GM12892 (cell line): ENCODE results near the gene OPCML.

Experiments used
- POLR2AphosphoS5 ChIP-seq: IDR thresholded peaks from 2 replicates; pipeline ENCODE4 v1.6.1; 2011; ENCODE audit warnings: low read depth, low read length, control low read depth
- TAF1 ChIP-seq: IDR thresholded peaks from 2 replicates; pipeline ENCODE4 v1.6.1; 2011; ENCODE audit warnings: low read depth, mild to moderate bottlenecking, control low read depth, low read length, borderline replicate concordance

DNA sequence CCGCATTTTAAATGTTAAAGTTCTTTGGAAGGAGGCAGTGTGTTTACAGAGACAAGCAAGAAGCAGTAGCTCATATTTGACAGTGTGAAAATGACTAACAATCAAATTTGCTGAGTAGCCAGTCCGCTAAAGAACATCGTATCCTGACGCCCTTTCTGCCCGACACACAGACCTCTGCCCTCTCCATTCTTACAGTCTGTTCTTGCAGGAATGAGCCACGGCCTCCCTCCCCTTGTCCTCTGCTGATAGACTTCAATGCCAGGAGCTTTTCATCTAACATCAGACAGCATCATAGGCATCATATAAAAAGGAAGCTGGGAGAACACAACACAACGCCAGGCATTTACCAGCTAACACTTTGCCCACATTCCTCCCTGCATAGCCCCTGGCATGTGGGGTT, 486.0 kb downstream of the OPCML start:
- TF ChIP-seq TAF1, result no peak
- TF ChIP-seq POLR2AphosphoS5, result no peak
